K562 (cell line): ENCODE results near the gene EPHA1. TPM values are rescaled to one million over a fixed set of nuclear protein-coding genes. Genes with fewer than 3 reads are reported as not detected.

ENCODE experiments used
- KDM1A ChIP-seq, 2 experiments: fragments of 450-650 bp; IDR thresholded peaks; 2 replicates each; pipeline ENCODE4 v1.6.1; 2016; ENCODE audit warnings: mild to moderate bottlenecking in 2 of 2
- REST ChIP-seq, 2 experiments: fragments of 450-650 bp; formaldehyde crosslinking in 1 of 2; IDR thresholded peaks; 2 replicates each; pipeline versions ENCODE4 v1.4.0 to v1.6.1; 2014 to 2020; ENCODE audit warnings: mild to moderate bottlenecking in 2 of 2, borderline replicate concordance in 1 of 2, low read depth in 1 of 2
- microRNA-seq: library from miRNA; unstranded; fragments of <30 nt; microRNA quantifications from one replicate; pipeline ENCODE4, GENCODE V29; 2018; ENCODE audit warnings: borderline microRNAs expressed
- polyA plus RNA-seq, 8 experiments: library from polyadenylated mRNA; depleted of rRNA in 4 of 8; stranded (reverse) in 5 of 8; unstranded in 3 of 8; fragments of >200 nt; fragmentation: Nextera tagmentation in 2 of 8; fragmentation: Illumina TruSeq in 1 of 8; extraction: Ambion mirVana in 2 of 8; extraction: Trizol in 1 of 8; gene quantifications; 2 replicates each; pipeline versions ENCODE4 v1.2.1 to v1.2.3, GENCODE V29; 2011 to 2014; ENCODE audit warnings: inconsistent platforms in 1 of 8, missing spikeins in 1 of 8
- small RNA-seq: library from RNA; depleted of rRNA; stranded (forward); fragments of <200 nt; gene quantifications from one replicate; pipeline ENCODE3, GENCODE V24; 2014
- total RNA-seq, 7 experiments: library from RNA; depleted of rRNA in 6 of 7; stranded (reverse); fragments of >200 nt in 6 of 7; fragmentation: Illumina TruSeq in 2 of 7; extraction: Trizol in 2 of 7; gene quantifications; 2 replicates each; pipeline versions ENCODE4 v1.2.1 to v1.2.3, GENCODE V29; 2011 to 2021; ENCODE audit warnings: low replicate concordance in 1 of 7

EPHA1 gene
- total and polyA plus RNA-seq, 9 of the 15 experiments (the other 6 are each of a cell fraction or from before 2014, with no cell fraction given) = 0.22 to 0.57 (median 0.32) TPM; not detected in 6

GRCh38 chr7:143341842-143342241 is 66.8 kb downstream of the EPHA1 start (continued):
- no peak for TF ChIP-seq REST (IDR thresholded peaks at IDR 0.05; ENCODE audit: borderline replicate concordance)
- no peak for TF ChIP-seq REST (CRISPR knock-in tag; IDR thresholded peaks at IDR 0.05; ENCODE audit: low read depth)
- peak in 1 of 2 experiments; percentile 65; a peak in 2 of 4 replicates for TF ChIP-seq KDM1A (IDR thresholded peaks at IDR 0.05)

Small RNAs within 50 kb of the gene (microRNA-seq; reads per million reads assigned to microRNA genes)
- not detected for gene MIR6892

Small RNAs within 50 kb of the gene (small RNA-seq; reads per million reads assigned to genes)
- gene MIR6892 = 0.15 reads per million

Other genes with a start within 250 kb of the EPHA1 start
Only the 7 nearest of the 12 such genes appear.
- 0.27 and 0.78 TPM in 2 replicates for gene TMEM139, start 123.9 kb downstream of the EPHA1 start, total RNA-seq (2014; rRNA removed)
- gene TMEM139, start 123.9 kb downstream of the EPHA1 start, total RNA-seq (2014; rRNA removed; fragmentation: Illumina TruSeq; extraction: Trizol) = 0.87 and 1.1 TPM in 2 replicates
- gene TMEM139, start 123.9 kb downstream of the EPHA1 start, total RNA-seq (2015; rRNA removed; fragmentation: Illumina TruSeq; extraction: Trizol) = 0.29 and 0.75 TPM in 2 replicates
- 0.81 and 1.5 TPM in 2 replicates for gene TMEM139, start 123.9 kb downstream of the EPHA1 start, total RNA-seq (2021)
- gene TMEM139, start 123.9 kb downstream of the EPHA1 start, polyA plus RNA-seq (2011; rRNA removed) = 0.20 and 0.31 TPM in 2 replicates
- gene TMEM139, start 123.9 kb downstream of the EPHA1 start, polyA plus RNA-seq (2014; fragmentation: Illumina TruSeq; extraction: Trizol) = 1.2 and 1.8 TPM in 2 replicates
- 1 to 10 TPM in 1 of 2 experiments, under 1 TPM in 1; 0.79 to 1.1 TPM for gene TMEM139, start 123.9 kb downstream of the EPHA1 start, polyA plus RNA-seq (2014; fragmentation: Nextera tagmentation; extraction: Ambion mirVana)
- 0.44 and 2.0 TPM in 2 replicates for gene TMEM139, start 123.9 kb downstream of the EPHA1 start, polyA plus RNA-seq (2014; rRNA removed)
- 21.7 and 29.5 TPM in 2 replicates for gene CASP2, start 120.5 kb downstream of the EPHA1 start, total RNA-seq (2014; rRNA removed)
- 22.7 and 23.0 TPM in 2 replicates for gene CASP2, start 120.5 kb downstream of the EPHA1 start, total RNA-seq (2014; rRNA removed; fragmentation: Illumina TruSeq; extraction: Trizol)
- 24.1 and 25.8 TPM in 2 replicates for gene CASP2, start 120.5 kb downstream of the EPHA1 start, total RNA-seq (2015; rRNA removed; fragmentation: Illumina TruSeq; extraction: Trizol)
- gene CASP2, start 120.5 kb downstream of the EPHA1 start, total RNA-seq (2021) = 64.8 and 64.9 TPM in 2 replicates
- 29.9 and 43.5 TPM in 2 replicates for gene CASP2, start 120.5 kb downstream of the EPHA1 start, polyA plus RNA-seq (2011; rRNA removed)
- gene CASP2, start 120.5 kb downstream of the EPHA1 start, polyA plus RNA-seq (2014; fragmentation: Illumina TruSeq; extraction: Trizol) = 36.7 and 44.5 TPM in 2 replicates
- 10 to 100 TPM; 20.6 to 22.3 TPM for gene CASP2, start 120.5 kb downstream of the EPHA1 start, polyA plus RNA-seq (2014; fragmentation: Nextera tagmentation; extraction: Ambion mirVana)
- 18.8 and 22.2 TPM in 2 replicates for gene CASP2, start 120.5 kb downstream of the EPHA1 start, polyA plus RNA-seq (2014; rRNA removed)
- not detected in 2 replicates for gene CLCN1, start 92.7 kb downstream of the EPHA1 start, total RNA-seq (2014; rRNA removed)
- 0.11 TPM in 1 of 2 replicates, not detected in the other for gene CLCN1, start 92.7 kb downstream of the EPHA1 start, total RNA-seq (2014; rRNA removed; fragmentation: Illumina TruSeq; extraction: Trizol)
- 0.04 TPM in 1 of 2 replicates, not detected in the other for gene CLCN1, start 92.7 kb downstream of the EPHA1 start, total RNA-seq (2015; rRNA removed; fragmentation: Illumina TruSeq; extraction: Trizol)
- not detected in 2 replicates for gene CLCN1, start 92.7 kb downstream of the EPHA1 start, total RNA-seq (2021)
- 0.04 TPM in 1 of 2 replicates, not detected in the other for gene CLCN1, start 92.7 kb downstream of the EPHA1 start, polyA plus RNA-seq (2011; rRNA removed)
- gene CLCN1, start 92.7 kb downstream of the EPHA1 start, polyA plus RNA-seq (2014; fragmentation: Illumina TruSeq; extraction: Trizol) = not detected in 2 replicates
- gene CLCN1, start 92.7 kb downstream of the EPHA1 start, polyA plus RNA-seq (2014; fragmentation: Nextera tagmentation; extraction: Ambion mirVana) = under 1 TPM in 1 of 2 experiments, not detected in 1; 0.07 TPM
- 0.01 and 0.09 TPM in 2 replicates for gene CLCN1, start 92.7 kb downstream of the EPHA1 start, polyA plus RNA-seq (2014; rRNA removed)
- gene FAM131B, start 46.1 kb downstream of the EPHA1 start, total RNA-seq (2014; rRNA removed) = not detected in 2 replicates
- gene FAM131B, start 46.1 kb downstream of the EPHA1 start, total RNA-seq (2014; rRNA removed; fragmentation: Illumina TruSeq; extraction: Trizol) = not detected in 2 replicates
- gene FAM131B, start 46.1 kb downstream of the EPHA1 start, total RNA-seq (2015; rRNA removed; fragmentation: Illumina TruSeq; extraction: Trizol) = not detected in 2 replicates
- 0.04 TPM in 2 replicates for gene FAM131B, start 46.1 kb downstream of the EPHA1 start, total RNA-seq (2021)
- gene FAM131B, start 46.1 kb downstream of the EPHA1 start, polyA plus RNA-seq (2011; rRNA removed) = 0.03 and 0.11 TPM in 2 replicates
- gene FAM131B, start 46.1 kb downstream of the EPHA1 start, polyA plus RNA-seq (2014; fragmentation: Illumina TruSeq; extraction: Trizol) = not detected in 2 replicates
- gene FAM131B, start 46.1 kb downstream of the EPHA1 start, polyA plus RNA-seq (2014; fragmentation: Nextera tagmentation; extraction: Ambion mirVana) = not detected
- gene FAM131B, start 46.1 kb downstream of the EPHA1 start, polyA plus RNA-seq (2014; rRNA removed) = not detected in 2 replicates
- gene ZYX, start 27.5 kb downstream of the EPHA1 start, total RNA-seq (2014; rRNA removed) = 26.9 and 37.8 TPM in 2 replicates
- gene ZYX, start 27.5 kb downstream of the EPHA1 start, total RNA-seq (2014; rRNA removed; fragmentation: Illumina TruSeq; extraction: Trizol) = 9.2 and 11.5 TPM in 2 replicates
- 15.7 and 17.3 TPM in 2 replicates for gene ZYX, start 27.5 kb downstream of the EPHA1 start, total RNA-seq (2015; rRNA removed; fragmentation: Illumina TruSeq; extraction: Trizol)
- gene ZYX, start 27.5 kb downstream of the EPHA1 start, total RNA-seq (2021) = 114 and 130 TPM in 2 replicates
- gene ZYX, start 27.5 kb downstream of the EPHA1 start, polyA plus RNA-seq (2011; rRNA removed) = 9.0 and 18.5 TPM in 2 replicates
- 81.7 and 116 TPM in 2 replicates for gene ZYX, start 27.5 kb downstream of the EPHA1 start, polyA plus RNA-seq (2014; fragmentation: Illumina TruSeq; extraction: Trizol)
- gene ZYX, start 27.5 kb downstream of the EPHA1 start, polyA plus RNA-seq (2014; fragmentation: Nextera tagmentation; extraction: Ambion mirVana) = 1 to 10 TPM; 1.8 to 3.1 TPM
- 30.0 and 35.0 TPM in 2 replicates for gene ZYX, start 27.5 kb downstream of the EPHA1 start, polyA plus RNA-seq (2014; rRNA removed)
- not detected in 2 replicates for gene TAS2R60, start 34.6 kb upstream of the EPHA1 start, total RNA-seq (2014; rRNA removed)
- gene TAS2R60, start 34.6 kb upstream of the EPHA1 start, total RNA-seq (2014; rRNA removed; fragmentation: Illumina TruSeq; extraction: Trizol) = not detected in 2 replicates
- gene TAS2R60, start 34.6 kb upstream of the EPHA1 start, total RNA-seq (2015; rRNA removed; fragmentation: Illumina TruSeq; extraction: Trizol) = not detected in 2 replicates
- not detected in 2 replicates for gene TAS2R60, start 34.6 kb upstream of the EPHA1 start, total RNA-seq (2021)
- gene TAS2R60, start 34.6 kb upstream of the EPHA1 start, polyA plus RNA-seq (2011; rRNA removed) = 0.08 TPM in 2 replicates
- not detected in 2 replicates for gene TAS2R60, start 34.6 kb upstream of the EPHA1 start, polyA plus RNA-seq (2014; fragmentation: Illumina TruSeq; extraction: Trizol)
- not detected for gene TAS2R60, start 34.6 kb upstream of the EPHA1 start, polyA plus RNA-seq (2014; fragmentation: Nextera tagmentation; extraction: Ambion mirVana)
- gene TAS2R60, start 34.6 kb upstream of the EPHA1 start, polyA plus RNA-seq (2014; rRNA removed) = 0.28 TPM in 1 of 2 replicates, not detected in the other
- not detected in 2 replicates for gene TAS2R41, start 69.0 kb upstream of the EPHA1 start, total RNA-seq (2014; rRNA removed)
- gene TAS2R41, start 69.0 kb upstream of the EPHA1 start, total RNA-seq (2014; rRNA removed; fragmentation: Illumina TruSeq; extraction: Trizol) = not detected in 2 replicates
- gene TAS2R41, start 69.0 kb upstream of the EPHA1 start, total RNA-seq (2015; rRNA removed; fragmentation: Illumina TruSeq; extraction: Trizol) = not detected in 2 replicates
- not detected in 2 replicates for gene TAS2R41, start 69.0 kb upstream of the EPHA1 start, total RNA-seq (2021)
- not detected in 2 replicates for gene TAS2R41, start 69.0 kb upstream of the EPHA1 start, polyA plus RNA-seq (2011; rRNA removed)
- gene TAS2R41, start 69.0 kb upstream of the EPHA1 start, polyA plus RNA-seq (2014; fragmentation: Illumina TruSeq; extraction: Trizol) = not detected in 2 replicates
- gene TAS2R41, start 69.0 kb upstream of the EPHA1 start, polyA plus RNA-seq (2014; fragmentation: Nextera tagmentation; extraction: Ambion mirVana) = not detected
- gene TAS2R41, start 69.0 kb upstream of the EPHA1 start, polyA plus RNA-seq (2014; rRNA removed) = not detected in 2 replicates